HepG2 (cell line): ENCODE results near the gene SIRT7. TPM values are rescaled to one million over a fixed set of nuclear protein-coding genes. Genes with fewer than 3 reads are reported as not detected.

Experiments
- CEBPB ChIP-seq: IDR thresholded peaks from 2 replicates; pipeline ENCODE4 v1.6.1; 2011; ENCODE audit warnings: low read depth, low read length, improper control_type of control experiment, borderline replicate concordance
- DPF2 ChIP-seq: sonication (generic); formaldehyde crosslinking; IDR thresholded peaks from 2 replicates; pipeline ENCODE4 v1.4.0; 2020; ENCODE audit warnings: mild to moderate bottlenecking, low read depth, missing genetic modification reagents, borderline replicate concordance
- ETV5 ChIP-seq: IDR thresholded peaks from 2 replicates; pipeline ENCODE4 v1.6.1; 2018; ENCODE audit warnings: missing biosample characterization, missing genetic modification reagents, inconsistent platforms, borderline replicate concordance
- MBNL3 ChIP-seq: fragments of 250-450 bp; sonication (Bioruptor Pico); conservative IDR thresholded peaks from 2 replicates; pipeline ENCODE4 v1.8.0; 2022; ENCODE audit warnings: mild to moderate bottlenecking, inconsistent platforms
- NFRKB ChIP-seq: fragments of 450-650 bp; IDR thresholded peaks from 2 replicates; pipeline ENCODE4 v1.6.1; 2017
- NRL ChIP-seq: sonication (generic); formaldehyde crosslinking; IDR thresholded peaks from 2 replicates; pipeline ENCODE4 v1.5.0; 2020; ENCODE audit warnings: missing genetic modification reagents, mild to moderate bottlenecking, moderate library complexity, borderline replicate concordance
- PRMT3 ChIP-seq: sonication (generic); formaldehyde crosslinking; IDR thresholded peaks from 2 replicates; pipeline ENCODE4 v1.8.1; 2022; ENCODE audit warnings: low read depth, mild to moderate bottlenecking, moderate library complexity, missing genetic modification reagents, borderline replicate concordance
- REPIN1 ChIP-seq: sonication (generic); formaldehyde crosslinking; IDR thresholded peaks from 2 replicates; pipeline ENCODE4 v1.8.0; 2022; ENCODE audit warnings: missing genetic modification reagents, low read depth, mild to moderate bottlenecking, borderline replicate concordance
- REXO4 ChIP-seq: sonication (generic); formaldehyde crosslinking; IDR thresholded peaks from 2 replicates; pipeline ENCODE4 v1.8.0; 2022; ENCODE audit warnings: missing genetic modification reagents, mild to moderate bottlenecking, borderline replicate concordance
- SAFB2 ChIP-seq: sonication (generic); formaldehyde crosslinking; IDR thresholded peaks from 2 replicates; pipeline ENCODE4 v1.5.1; 2020; ENCODE audit warnings: missing genetic modification reagents, low read depth, mild to moderate bottlenecking, borderline replicate concordance
- SKI ChIP-seq: fragments of 450-650 bp; IDR thresholded peaks from one replicate; pipeline ENCODE4 v1.6.1; 2018; ENCODE audit warnings: mild to moderate bottlenecking; ENCODE audit not compliant: partially characterized antibody
- SMAD3 ChIP-seq: sonication (generic); formaldehyde crosslinking; IDR thresholded peaks from 2 replicates; pipeline ENCODE4 v1.4.0; 2020; ENCODE audit warnings: missing genetic modification reagents
- SNAI1 ChIP-seq: sonication (generic); formaldehyde crosslinking; IDR thresholded peaks from 2 replicates; pipeline ENCODE4 v1.5.0; 2020; ENCODE audit warnings: mild to moderate bottlenecking, missing genetic modification reagents, borderline replicate concordance
- SYNCRIP ChIP-seq: fragments of 200-400 bp; formaldehyde crosslinking; IDR thresholded peaks from 2 replicates; pipeline ENCODE4 v1.6.1; 2018; ENCODE audit warnings: mild to moderate bottlenecking, low read depth, low read length; ENCODE audit not compliant: insufficient read depth
- THAP8 ChIP-seq: sonication (generic); formaldehyde crosslinking; IDR thresholded peaks from 2 replicates; pipeline ENCODE4 v1.5.1; 2020; ENCODE audit warnings: missing genetic modification reagents, mild to moderate bottlenecking, borderline replicate concordance
- ZNF234 ChIP-seq: sonication (generic); formaldehyde crosslinking; conservative IDR thresholded peaks from 2 replicates; pipeline ENCODE4 v1.5.1; 2020; ENCODE audit warnings: mild to moderate bottlenecking, missing genetic modification reagents
- ZNF253 ChIP-seq: sonication (generic); formaldehyde crosslinking; IDR thresholded peaks from 2 replicates; pipeline ENCODE4 v1.8.0; 2022; ENCODE audit warnings: mild to moderate bottlenecking, missing genetic modification reagents, borderline replicate concordance
- ZNF589 ChIP-seq: sonication (generic); formaldehyde crosslinking; conservative IDR thresholded peaks from 2 replicates; pipeline ENCODE4 v1.8.0; 2022; ENCODE audit warnings: mild to moderate bottlenecking, moderate library complexity, missing genetic modification reagents
- ZNF777 ChIP-seq: sonication (generic); formaldehyde crosslinking; IDR thresholded peaks from 2 replicates; pipeline ENCODE4 v1.4.0; 2020; ENCODE audit warnings: missing genetic modification reagents
- ZZZ3 ChIP-seq: sonication (generic); formaldehyde crosslinking; IDR thresholded peaks from 2 replicates; pipeline ENCODE4 v1.4.0; 2020; ENCODE audit warnings: missing genetic modification reagents, mild to moderate bottlenecking, borderline replicate concordance
- polyA plus RNA-seq, 8 experiments: library from polyadenylated mRNA; depleted of rRNA in 3 of 8; stranded (reverse) in 7 of 8; unstranded in 1 of 8; fragments of >200 nt; fragmentation: Illumina TruSeq in 4 of 8; extraction: Trizol in 4 of 8; gene quantifications; 2 replicates each; pipeline versions ENCODE4 v1.2.1 to v1.2.3, GENCODE V29; 2011 to 2016; ENCODE audit warnings: low read depth in 4 of 8, missing spikeins in 1 of 8, mixed read lengths in 1 of 8; ENCODE audit not compliant: insufficient read depth in 1 of 8
- total RNA-seq, 5 experiments: library from RNA; depleted of rRNA; stranded (reverse); fragments of >200 nt; fragmentation: Illumina TruSeq; extraction: Trizol; gene quantifications; 2 replicates each; pipeline ENCODE4 v1.2.3, GENCODE V29; 2016; ENCODE audit warnings: low read depth in 1 of 5
- TF ChIP-seq, protein P1 (sequence below): IDR thresholded peaks from 2 replicates; pipeline ENCODE4 v1.6.1; 2016; ENCODE audit warnings: low read depth, missing genetic modification reagents, missing compliant biosample characterization

SIRT7 gene
- total and polyA plus RNA-seq, 2 of the 13 experiments (the other 11 are each of a cell fraction or from before 2014, with no cell fraction given): 8.3 to 24.8 TPM

DNA sequence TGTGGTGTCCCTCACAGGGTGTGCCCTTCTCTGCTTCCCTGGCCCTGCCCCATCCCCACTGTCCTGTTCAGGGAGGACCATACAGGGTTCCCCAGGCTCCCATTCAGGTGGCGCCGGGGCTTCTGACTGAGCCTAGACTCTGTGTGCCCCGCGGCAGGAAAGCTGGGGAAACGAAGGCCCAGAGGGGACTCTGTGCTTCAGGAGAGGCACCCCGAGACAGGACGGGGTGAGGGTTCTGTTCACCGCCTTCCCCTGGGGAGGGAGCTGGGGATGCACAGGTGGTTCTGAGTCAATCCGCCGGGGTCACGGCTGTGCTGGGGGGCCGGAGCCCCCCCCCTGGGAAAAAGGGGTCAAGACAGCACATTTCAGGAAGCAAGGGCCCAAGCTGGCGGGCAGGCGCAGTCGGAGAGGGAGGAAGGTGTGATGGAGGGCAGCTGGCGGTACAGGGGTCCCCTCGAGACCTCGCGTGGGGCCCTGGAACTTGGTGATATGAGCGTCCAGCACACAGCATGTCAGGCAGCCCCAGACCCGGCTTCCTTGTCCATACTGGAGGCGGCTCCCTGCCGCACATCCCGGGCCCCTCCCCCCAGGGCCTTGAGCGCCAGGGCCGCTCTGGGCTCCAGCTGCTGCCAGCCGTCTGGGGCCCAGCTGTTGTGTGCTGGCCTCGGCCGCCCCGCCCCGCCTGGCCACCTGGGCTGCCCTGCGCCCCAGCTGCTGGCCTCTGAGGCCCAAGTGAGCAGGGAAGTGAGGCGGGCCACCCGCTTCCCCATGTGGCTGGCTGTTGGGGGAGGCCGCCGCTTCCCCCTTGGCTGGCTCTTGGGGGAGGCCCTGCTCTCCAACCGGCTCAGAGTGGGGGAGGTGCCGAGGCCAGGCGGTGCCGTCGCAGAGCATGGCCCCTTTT, 48.6 kb upstream of the SIRT7 start (continued):
- no peak for TF ChIP-seq MBNL3 (CRISPR knock-in tag)
- TF ChIP-seq ZNF234 (CRISPR knock-in tag): peak; percentile 82; the same call in 1 of the 2 replicates
- TF ChIP-seq, protein P1, sequence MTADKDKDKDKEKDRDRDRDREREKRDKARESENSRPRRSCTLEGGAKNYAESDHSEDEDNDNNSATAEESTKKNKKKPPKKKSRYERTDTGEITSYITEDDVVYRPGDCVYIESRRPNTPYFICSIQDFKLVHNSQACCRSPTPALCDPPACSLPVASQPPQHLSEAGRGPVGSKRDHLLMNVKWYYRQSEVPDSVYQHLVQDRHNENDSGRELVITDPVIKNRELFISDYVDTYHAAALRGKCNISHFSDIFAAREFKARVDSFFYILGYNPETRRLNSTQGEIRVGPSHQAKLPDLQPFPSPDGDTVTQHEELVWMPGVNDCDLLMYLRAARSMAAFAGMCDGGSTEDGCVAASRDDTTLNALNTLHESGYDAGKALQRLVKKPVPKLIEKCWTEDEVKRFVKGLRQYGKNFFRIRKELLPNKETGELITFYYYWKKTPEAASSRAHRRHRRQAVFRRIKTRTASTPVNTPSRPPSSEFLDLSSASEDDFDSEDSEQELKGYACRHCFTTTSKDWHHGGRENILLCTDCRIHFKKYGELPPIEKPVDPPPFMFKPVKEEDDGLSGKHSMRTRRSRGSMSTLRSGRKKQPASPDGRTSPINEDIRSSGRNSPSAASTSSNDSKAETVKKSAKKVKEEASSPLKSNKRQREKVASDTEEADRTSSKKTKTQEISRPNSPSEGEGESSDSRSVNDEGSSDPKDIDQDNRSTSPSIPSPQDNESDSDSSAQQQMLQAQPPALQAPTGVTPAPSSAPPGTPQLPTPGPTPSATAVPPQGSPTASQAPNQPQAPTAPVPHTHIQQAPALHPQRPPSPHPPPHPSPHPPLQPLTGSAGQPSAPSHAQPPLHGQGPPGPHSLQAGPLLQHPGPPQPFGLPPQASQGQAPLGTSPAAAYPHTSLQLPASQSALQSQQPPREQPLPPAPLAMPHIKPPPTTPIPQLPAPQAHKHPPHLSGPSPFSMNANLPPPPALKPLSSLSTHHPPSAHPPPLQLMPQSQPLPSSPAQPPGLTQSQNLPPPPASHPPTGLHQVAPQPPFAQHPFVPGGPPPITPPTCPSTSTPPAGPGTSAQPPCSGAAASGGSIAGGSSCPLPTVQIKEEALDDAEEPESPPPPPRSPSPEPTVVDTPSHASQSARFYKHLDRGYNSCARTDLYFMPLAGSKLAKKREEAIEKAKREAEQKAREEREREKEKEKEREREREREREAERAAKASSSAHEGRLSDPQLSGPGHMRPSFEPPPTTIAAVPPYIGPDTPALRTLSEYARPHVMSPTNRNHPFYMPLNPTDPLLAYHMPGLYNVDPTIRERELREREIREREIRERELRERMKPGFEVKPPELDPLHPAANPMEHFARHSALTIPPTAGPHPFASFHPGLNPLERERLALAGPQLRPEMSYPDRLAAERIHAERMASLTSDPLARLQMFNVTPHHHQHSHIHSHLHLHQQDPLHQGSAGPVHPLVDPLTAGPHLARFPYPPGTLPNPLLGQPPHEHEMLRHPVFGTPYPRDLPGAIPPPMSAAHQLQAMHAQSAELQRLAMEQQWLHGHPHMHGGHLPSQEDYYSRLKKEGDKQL (CRISPR knock-in tag): peak; percentile 81
- no peak; the same call in none of the 2 replicates for TF ChIP-seq SAFB2
- TF ChIP-seq SNAI1 (CRISPR knock-in tag): peak; percentile 40; the same call in 1 of the 2 replicates
- TF ChIP-seq ZNF589 (CRISPR knock-in tag): peak; percentile 90; the same call in 1 of the 2 replicates
- no peak for TF ChIP-seq SYNCRIP
- TF ChIP-seq ETV5 (CRISPR knock-in tag): peak; percentile 47; the same call in 1 of the 2 replicates
- peak; percentile 86 for TF ChIP-seq ZZZ3 (CRISPR knock-in tag)
- TF ChIP-seq CEBPB: no peak
- TF ChIP-seq NRL (CRISPR knock-in tag): peak; percentile 49; the same call in 1 of the 2 replicates
- TF ChIP-seq DPF2 (CRISPR knock-in tag): peak; percentile 80
- peak; percentile 97 for TF ChIP-seq SKI
- TF ChIP-seq PRMT3 (CRISPR knock-in tag): peak; percentile 82; the same call in 1 of the 2 replicates
- peak; percentile 71; the same call in 1 of the 2 replicates for TF ChIP-seq THAP8
- TF ChIP-seq SMAD3 (CRISPR knock-in tag): peak; percentile 80; the same call in 1 of the 2 replicates
- peak; percentile 92 for TF ChIP-seq ZNF777
- TF ChIP-seq NFRKB: no peak
- 0 out of 2 replicates have a peak, but pooled peaks have one; percentile 54 for TF ChIP-seq REXO4 (CRISPR knock-in tag)
- peak; percentile 63 for TF ChIP-seq REPIN1 (CRISPR knock-in tag)
- TF ChIP-seq ZNF253 (CRISPR knock-in tag): peak; percentile 53; the same call in 1 of the 2 replicates
- TF ChIP-seq, all 625 proteins: peak for 368
